H9 (cell line): Measurements from ENCODE around the gene ANKRD40. TPM values are rescaled to one million over a fixed set of nuclear protein-coding genes. Genes with fewer than 3 reads are reported as not detected.

Experiments
- DNase-seq: peaks from one replicate; pipeline ENCODE4 v3.0.0-alpha.2; 2017
- H2AFZ ChIP-seq: one replicate; pipeline ENCODE4 v1.6.1; 2013; ENCODE audit warnings: mild to moderate bottlenecking, low read length, control low read depth, moderate library complexity
- H2AK5ac ChIP-seq: 2 replicates; pipeline ENCODE4 v1.6.1; 2013; ENCODE audit warnings: low read length, control low read depth, mixed read lengths; ENCODE audit not compliant: insufficient read length
- H2BK120ac ChIP-seq: one replicate; pipeline ENCODE4 v1.6.1; 2013; ENCODE audit warnings: low read depth, mild to moderate bottlenecking, low read length, control low read depth, inconsistent platforms; ENCODE audit not compliant: poor library complexity, severe bottlenecking
- H2BK12ac ChIP-seq: 2 replicates; pipeline ENCODE4 v1.6.1; 2013; ENCODE audit warnings: low read length, control low read depth, mixed read lengths, low read depth; ENCODE audit not compliant: insufficient read length
- H2BK15ac ChIP-seq: 2 replicates; pipeline ENCODE4 v1.6.1; 2013; ENCODE audit warnings: low read depth, low read length, control low read depth
- H2BK20ac ChIP-seq: one replicate; pipeline ENCODE4 v1.6.1; 2013; ENCODE audit warnings: low read depth, mild to moderate bottlenecking, low read length, control low read depth, inconsistent platforms; ENCODE audit not compliant: poor library complexity, severe bottlenecking
- H2BK5ac ChIP-seq: 2 replicates; pipeline ENCODE4 v1.6.1; 2013; ENCODE audit warnings: low read length, control low read depth, mixed read lengths; ENCODE audit not compliant: insufficient read length
- H3K14ac ChIP-seq: 2 replicates; pipeline ENCODE4 v1.6.1; 2013; ENCODE audit warnings: low read length, control low read depth; ENCODE audit not compliant: insufficient read depth
- H3K18ac ChIP-seq: 2 replicates; pipeline ENCODE4 v1.6.1; 2013; ENCODE audit warnings: low read depth, mild to moderate bottlenecking, mixed read lengths, low read length, control low read depth; ENCODE audit not compliant: insufficient read length
- H3K23ac ChIP-seq: 2 replicates; pipeline ENCODE4 v1.6.1; 2013; ENCODE audit warnings: low read length, control low read depth, mixed read lengths, low read depth; ENCODE audit not compliant: insufficient read length
- H3K23me2 ChIP-seq: 2 replicates; pipeline ENCODE4 v1.6.1; 2013; ENCODE audit warnings: low read depth, mild to moderate bottlenecking, mixed read lengths, low read length, control low read depth; ENCODE audit not compliant: insufficient read length, poor library complexity, severe bottlenecking
- H3K27ac ChIP-seq: 2 replicates; pipeline ENCODE4 v1.5.1; 2013; ENCODE audit warnings: low read length, control low read depth, mixed read lengths, low read depth; ENCODE audit not compliant: insufficient read length
- H3K27me3 ChIP-seq: 2 replicates; pipeline ENCODE4 v1.6.1; 2013; ENCODE audit warnings: low read length, control low read depth, inconsistent platforms; ENCODE audit not compliant: insufficient read depth
- H3K4ac ChIP-seq: 2 replicates; pipeline ENCODE4 v1.6.1; 2013; ENCODE audit warnings: low read depth, mild to moderate bottlenecking, control low read depth, inconsistent platforms, low read length, moderate library complexity
- H3K4me1 ChIP-seq: 2 replicates; pipeline ENCODE4 v1.6.1; 2013; ENCODE audit warnings: low read length, control low read depth, inconsistent platforms; ENCODE audit not compliant: insufficient read depth
- H3K4me2 ChIP-seq: 2 replicates; pipeline ENCODE4 v1.6.1; 2013; ENCODE audit warnings: low read length, control low read depth, mixed read lengths; ENCODE audit not compliant: insufficient read length, insufficient read depth
- H3K56ac ChIP-seq: 2 replicates; pipeline ENCODE4 v1.6.1; 2013; ENCODE audit warnings: low read depth, mild to moderate bottlenecking, mixed read lengths, low read length, control low read depth; ENCODE audit not compliant: insufficient read length
- H3K79me1 ChIP-seq: 2 replicates; pipeline ENCODE4 v1.6.1; 2013; ENCODE audit warnings: low read depth, mild to moderate bottlenecking, moderate library complexity, low read length, control low read depth, inconsistent platforms; ENCODE audit not compliant: insufficient read depth, poor library complexity, severe bottlenecking
- H3K79me2 ChIP-seq: 2 replicates; pipeline ENCODE4 v1.6.1; 2013; ENCODE audit warnings: low read length, control low read depth, inconsistent platforms; ENCODE audit not compliant: insufficient read depth
- H3K9ac ChIP-seq: 2 replicates; pipeline ENCODE4 v1.6.1; 2013; ENCODE audit warnings: low read length, control low read depth, mixed read lengths; ENCODE audit not compliant: insufficient read length; ENCODE audit errors: extremely low read depth
- H3K9me3 ChIP-seq: one replicate; pipeline ENCODE4 v1.6.1; 2013; ENCODE audit warnings: low read depth, low read length, inconsistent platforms; ENCODE audit not compliant: control insufficient read depth
- H3T11ph ChIP-seq: one replicate; pipeline ENCODE4 v1.6.1; 2013; ENCODE audit warnings: mild to moderate bottlenecking, low read length, control low read depth, inconsistent platforms
- H4K20me1 ChIP-seq: one replicate; pipeline ENCODE4 v1.6.1; 2013; ENCODE audit not compliant: control insufficient read depth, insufficient read length, insufficient read depth
- H4K5ac ChIP-seq: 2 replicates; pipeline ENCODE4 v1.6.1; 2013; ENCODE audit warnings: low read depth, mild to moderate bottlenecking, mixed read lengths, low read length, control low read depth; ENCODE audit not compliant: insufficient read length
- H4K8ac ChIP-seq: replicated peaks from 2 replicates; pipeline ENCODE4 v1.6.1; 2013; ENCODE audit warnings: low read length, control low read depth, mixed read lengths, low read depth; ENCODE audit not compliant: insufficient read length
- H4K91ac ChIP-seq: 2 replicates; pipeline ENCODE4 v1.6.1; 2013; ENCODE audit warnings: low read depth, mild to moderate bottlenecking, moderate library complexity, mixed read lengths, low read length, control low read depth; ENCODE audit not compliant: insufficient read length
- H3K27ac Mint-ChIP-seq, 3 experiments: 2 replicates in 2 of 3; 3 replicates in 1 of 3; pipeline ENCODE4 v1.8.0; 2020 to 2021; ENCODE audit warnings: mixed read lengths in 3 of 3, mild to moderate bottlenecking in 1 of 3, moderate library complexity in 1 of 3
- H3K27me3 Mint-ChIP-seq: 2 replicates; pipeline ENCODE4 v1.8.0; 2021; ENCODE audit warnings: low read depth, mild to moderate bottlenecking, moderate library complexity, mixed read lengths
- H3K36me3 Mint-ChIP-seq, 3 experiments: 2 replicates in 2 of 3; 3 replicates in 1 of 3; pipeline ENCODE4 v1.8.0; 2020 to 2021; ENCODE audit warnings: low read depth in 3 of 3, mixed read lengths in 3 of 3; ENCODE audit not compliant: insufficient read depth in 1 of 3
- H3K4me1 Mint-ChIP-seq, 2 experiments: 2 replicates each; pipeline ENCODE4 v1.8.0; 2020; ENCODE audit warnings: mixed read lengths in 2 of 2
- H3K4me3 Mint-ChIP-seq, 2 experiments: 2 replicates in 1 of 2; 3 replicates in 1 of 2; pipeline ENCODE4 v1.8.0; 2020 to 2021; ENCODE audit warnings: mild to moderate bottlenecking in 2 of 2, mixed read lengths in 2 of 2, moderate library complexity in 1 of 2
- H3K9me3 Mint-ChIP-seq, 2 experiments: 2 replicates in 1 of 2; 3 replicates in 1 of 2; pipeline ENCODE4 v1.8.0; 2020; ENCODE audit warnings: mild to moderate bottlenecking in 2 of 2, mixed read lengths in 2 of 2, moderate library complexity in 1 of 2
- CTCF ChIP-seq: fragments of 200-600 bp; sonication (generic); conservative IDR thresholded peaks from 3 replicates; pipeline ENCODE4 v1.8.0; 2021; ENCODE audit warnings: antibody characterized with exemption, mild to moderate bottlenecking
- WGBS: extraction: QIAGEN DNeasy Blood & Tissue Kit; methylation state at CpG from one replicate; pipeline ENCODE4 v1.1.7; 2013; ENCODE audit warnings: missing lambda C conversion rate, low lambda C conversion rate, mixed read lengths; ENCODE audit not compliant: insufficient read length; ENCODE audit errors: extremely low coverage; 5-methylcytosine and 5-hydroxymethylcytosine counted together
- total RNA-seq: library from RNA; stranded (reverse); gene quantifications from 2 replicates; pipeline ENCODE4 v1.2.1, GENCODE V29; 2021

The ANKRD40 gene
- total RNA-seq, 1 experiment from 2014 or later, result 54.3 TPM

DNA sequence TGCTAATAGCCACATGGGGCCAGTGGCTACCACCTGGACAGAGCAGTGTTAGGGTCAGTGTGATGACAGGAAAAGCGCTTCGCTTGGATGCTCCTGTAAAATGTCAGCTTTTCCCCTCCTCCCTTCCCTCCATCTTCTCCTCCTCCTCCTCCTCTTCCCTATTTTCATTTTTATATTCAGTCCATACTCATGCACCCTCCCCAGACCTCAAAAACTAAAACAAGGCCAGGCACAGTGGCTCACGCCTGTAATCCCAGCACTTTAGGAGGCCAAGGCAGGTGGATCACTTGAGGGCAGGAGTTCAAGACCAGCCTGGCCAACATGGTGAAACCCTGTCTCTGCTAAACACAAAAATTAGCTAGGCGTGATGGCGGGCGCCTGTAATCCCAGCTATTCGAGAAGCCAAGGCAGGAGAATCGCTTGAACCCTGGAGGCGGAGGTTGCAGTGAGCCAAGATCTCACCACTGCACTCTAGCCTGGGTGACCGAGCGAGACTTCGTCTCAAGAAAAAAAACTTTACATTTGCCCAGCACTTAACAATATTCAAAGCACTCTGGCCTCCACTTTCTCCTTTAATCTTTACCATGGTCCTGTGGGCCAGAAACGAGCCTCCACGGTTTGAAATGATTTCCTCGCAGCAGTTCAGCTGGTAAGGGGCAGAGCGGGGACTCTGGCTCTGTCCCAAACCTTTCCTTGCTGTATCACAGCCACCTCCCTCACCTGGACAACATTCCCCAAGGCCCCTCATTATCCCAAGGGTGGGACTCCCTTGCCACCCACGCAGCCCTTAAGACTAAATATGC lies 21.8 kb downstream of the ANKRD40 start:
- Histone ChIP-seq H3K14ac (no peak overlapping the region), H3K79me2 (no peaks in the 10 kb centered on the region), H3K4me2 (no peak overlapping the region), H3K9me3 (no peaks in the 10 kb centered on the region), H3K23ac (no peak overlapping the region), H2BK20ac (no peak overlapping the region), H4K20me1 (no peaks in the 10 kb centered on the region), H3K23me2 (no peaks in the 10 kb centered on the region), H3K79me1 (no peaks in the 10 kb centered on the region), H4K8ac (no peak overlapping the region), H3K56ac (no peak overlapping the region), H2BK120ac (no peak overlapping the region), H3K4ac (no peak overlapping the region), H3K9ac (no peak overlapping the region), H2BK15ac (no peak overlapping the region), H3T11ph (no peak overlapping the region), H2AFZ (no peak overlapping the region), H4K91ac (no peak overlapping the region), H2BK5ac (no peak overlapping the region), H2AK5ac (no peak overlapping the region), H3K18ac (no peak overlapping the region), H4K5ac (no peak overlapping the region), H3K27ac (no peak overlapping the region), H3K27me3 (no peaks in the 10 kb centered on the region), H2BK12ac (no peak overlapping the region), H3K4me1 (no peaks in the 10 kb centered on the region)
- Mint-ChIP-seq H3K36me3 (no peaks in the 10 kb centered on the region), H3K4me1 (peaks cover 38 to 57% of the 10 kb centered on the region in 2 experiments), H3K27me3 (no peaks in the 10 kb centered on the region), H3K9me3 (no peaks in the 10 kb centered on the region; a peak in 1 of 5 replicates), H3K27ac (peak overlapping the region in 2 of 3 experiments; percentile 23 to 41; a peak in 4 of 7 replicates), H3K4me3 (no peak overlapping the region)
- no CpG with 5 or more reads among the region's 17 CpGs for WGBS
- TF ChIP-seq CTCF, result no peak
- no peak for DNase-seq
